GM12878 (cell line): ENCODE results near the gene POFUT2. TPM values are rescaled to one million over a fixed set of nuclear protein-coding genes. Genes with fewer than 3 reads are reported as not detected.

Experiments used
- BRCA1 ChIP-seq: IDR thresholded peaks from 2 replicates; pipeline ENCODE4 v1.6.1; 2011; ENCODE audit warnings: low read depth, low read length, improper control_type of control experiment
- CBX5 ChIP-seq: sonication (generic); IDR thresholded peaks from 2 replicates; pipeline ENCODE4 v1.6.1; 2016; ENCODE audit warnings: low read depth, moderate library complexity, mild to moderate bottlenecking, inconsistent platforms
- EP300 ChIP-seq, 2 experiments: fragments of 150-350 bp in 1 of 2; IDR thresholded peaks; 2 replicates each; pipeline ENCODE4 v1.6.1; 2011 to 2012; ENCODE audit warnings: low read depth in 2 of 2, low read length in 2 of 2, borderline replicate concordance in 1 of 2, improper control_type of control experiment in 1 of 2, inconsistent platforms in 1 of 2; ENCODE audit not compliant: control insufficient read depth in 1 of 2
- MYB ChIP-seq: fragments of 150-350 bp; IDR thresholded peaks from 2 replicates; pipeline ENCODE4 v1.6.1; 2014; ENCODE audit warnings: mild to moderate bottlenecking, low read depth, low read length, borderline replicate concordance
- POU2F2 ChIP-seq: IDR thresholded peaks from 3 replicates; pipeline ENCODE4 v1.6.1; 2011; ENCODE audit warnings: low read depth, mild to moderate bottlenecking, low read length, borderline replicate concordance
- RCOR1 ChIP-seq: conservative IDR thresholded peaks from 2 replicates; pipeline ENCODE4 v1.6.1; 2012; ENCODE audit warnings: low read depth, low read length, improper control_type of control experiment
- RELA ChIP-seq: fragments of 450-650 bp; IDR thresholded peaks from 2 replicates; pipeline ENCODE4 v1.8.0; 2014; ENCODE audit warnings: borderline replicate concordance; ENCODE audit not compliant: partially characterized antibody
- SMC3 ChIP-seq: IDR thresholded peaks from 2 replicates; pipeline ENCODE4 v1.6.1; 2011; ENCODE audit warnings: low read length, improper control_type of control experiment, borderline replicate concordance
- ZNF24 ChIP-seq: fragments of 450-650 bp; IDR thresholded peaks from 2 replicates; pipeline ENCODE4 v1.6.1; 2017; ENCODE audit warnings: antibody characterized with exemption, mild to moderate bottlenecking
- polyA plus RNA-seq, 11 experiments: library from polyadenylated mRNA; depleted of rRNA in 4 of 11; unstranded in 6 of 11; stranded (reverse) in 5 of 11; fragments of >200 nt; fragmentation: Nextera tagmentation in 4 of 11; fragmentation: Illumina TruSeq in 1 of 11; extraction: Ambion mirVana in 4 of 11; extraction: Trizol in 1 of 11; gene quantifications; 1 replicate in 1 of 11; 2 replicates in 10 of 11; pipeline versions ENCODE4 v1.2.1 to v1.2.3, GENCODE V29; 2011 to 2016; ENCODE audit warnings: inconsistent platforms in 2 of 11, missing spikeins in 2 of 11, low read depth in 1 of 11
- total RNA-seq, 4 experiments: library from RNA; depleted of rRNA in 3 of 4; stranded (reverse); fragments of >200 nt in 3 of 4; fragmentation: Illumina TruSeq in 1 of 4; extraction: Trizol in 1 of 4; gene quantifications; 2 replicates each; pipeline versions ENCODE4 v1.2.1 to v1.2.3, GENCODE V29; 2013 to 2021
- TF ChIP-seq, protein P1 (sequence below): fragments of 450-650 bp; IDR thresholded peaks from 2 replicates; pipeline ENCODE4 v1.6.1; 2016; ENCODE audit warnings: mild to moderate bottlenecking
- TF ChIP-seq, protein P2 (sequence below): fragments of 450-650 bp; IDR thresholded peaks from 2 replicates; pipeline ENCODE4 v1.6.1; 2017; ENCODE audit warnings: mild to moderate bottlenecking, moderate library complexity
- TF ChIP-seq, protein P3 (sequence below): fragments of 450-650 bp; formaldehyde crosslinking; IDR thresholded peaks from 2 replicates; pipeline ENCODE4 v1.4.0; 2022; ENCODE audit warnings: mild to moderate bottlenecking, moderate library complexity
- TF ChIP-seq, protein P4 (sequence below): fragments of 450-650 bp; formaldehyde crosslinking; IDR thresholded peaks from 2 replicates; pipeline ENCODE4 v1.4.0; 2020; ENCODE audit warnings: mild to moderate bottlenecking, moderate library complexity

POFUT2 gene
- total and polyA plus RNA-seq, 10 of the 15 experiments (the other 5 are each of a cell fraction or from before 2014, with no cell fraction given) = 1.2 to 15.1 (median 6.8) TPM

DNA sequence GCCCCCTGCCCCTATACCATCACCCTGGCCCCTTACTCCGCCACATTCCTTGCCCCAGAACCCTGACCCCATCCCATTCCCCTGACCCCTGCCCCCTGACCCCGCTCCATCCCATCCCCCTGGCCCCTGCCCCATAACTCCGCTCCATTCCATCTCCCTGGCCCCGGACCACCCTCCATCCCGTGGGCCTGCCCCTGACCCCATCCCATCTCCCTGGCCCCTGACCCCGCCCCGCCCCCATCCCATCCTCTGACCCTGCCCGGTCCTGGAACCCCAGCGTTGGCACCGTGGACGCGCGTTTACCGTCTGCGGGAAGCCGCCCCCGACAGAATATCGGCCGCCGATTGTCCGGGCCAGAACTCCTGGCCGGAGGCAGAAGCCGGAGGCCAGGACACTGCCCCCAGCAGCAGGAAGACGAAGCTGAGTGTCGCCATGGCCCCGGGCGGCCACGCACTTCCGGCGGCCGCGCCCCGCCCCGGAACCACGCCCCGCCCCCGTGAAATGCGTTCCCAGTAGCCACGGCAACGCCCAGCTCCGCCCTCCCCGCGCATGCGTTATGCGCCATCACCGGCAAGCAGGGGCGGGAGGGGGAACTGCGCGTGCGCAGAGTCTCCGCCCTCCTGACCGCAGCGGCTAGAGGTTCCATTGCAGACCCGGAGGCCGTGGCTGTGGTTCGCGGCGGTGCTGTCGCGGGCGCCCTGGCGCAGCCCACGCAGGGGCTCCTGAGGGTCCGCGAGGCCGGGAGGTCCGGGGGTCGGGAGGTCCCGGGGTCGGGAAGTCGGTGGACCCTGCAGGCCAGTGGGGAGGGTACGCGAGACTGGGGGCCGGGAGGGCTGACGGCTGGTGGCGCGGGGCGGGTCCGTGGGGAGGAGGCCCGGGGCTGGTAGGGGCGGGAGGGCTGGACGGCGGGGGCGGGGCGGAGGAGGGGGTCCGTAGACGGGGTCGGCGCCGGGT, at the start of gene POFUT2 (continued):
- TF ChIP-seq, protein P1, sequence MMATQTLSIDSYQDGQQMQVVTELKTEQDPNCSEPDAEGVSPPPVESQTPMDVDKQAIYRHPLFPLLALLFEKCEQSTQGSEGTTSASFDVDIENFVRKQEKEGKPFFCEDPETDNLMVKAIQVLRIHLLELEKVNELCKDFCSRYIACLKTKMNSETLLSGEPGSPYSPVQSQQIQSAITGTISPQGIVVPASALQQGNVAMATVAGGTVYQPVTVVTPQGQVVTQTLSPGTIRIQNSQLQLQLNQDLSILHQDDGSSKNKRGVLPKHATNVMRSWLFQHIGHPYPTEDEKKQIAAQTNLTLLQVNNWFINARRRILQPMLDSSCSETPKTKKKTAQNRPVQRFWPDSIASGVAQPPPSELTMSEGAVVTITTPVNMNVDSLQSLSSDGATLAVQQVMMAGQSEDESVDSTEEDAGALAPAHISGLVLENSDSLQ = no peak
- TF ChIP-seq RELA (no peak), ZNF24 (no peak), RCOR1 (no peak), SMC3 (no peak), BRCA1 (no peak), EP300 (IDR thresholded peaks at IDR 0.05; ENCODE audit: borderline replicate concordance in 1 of 2, control insufficient read depth in 1 of 2, low read depth in 2 of 2, low read length in 2 of 2) (no peak), POU2F2 (no peak), CBX5 (no peak), MYB (no peak)
- TF ChIP-seq, protein P2, sequence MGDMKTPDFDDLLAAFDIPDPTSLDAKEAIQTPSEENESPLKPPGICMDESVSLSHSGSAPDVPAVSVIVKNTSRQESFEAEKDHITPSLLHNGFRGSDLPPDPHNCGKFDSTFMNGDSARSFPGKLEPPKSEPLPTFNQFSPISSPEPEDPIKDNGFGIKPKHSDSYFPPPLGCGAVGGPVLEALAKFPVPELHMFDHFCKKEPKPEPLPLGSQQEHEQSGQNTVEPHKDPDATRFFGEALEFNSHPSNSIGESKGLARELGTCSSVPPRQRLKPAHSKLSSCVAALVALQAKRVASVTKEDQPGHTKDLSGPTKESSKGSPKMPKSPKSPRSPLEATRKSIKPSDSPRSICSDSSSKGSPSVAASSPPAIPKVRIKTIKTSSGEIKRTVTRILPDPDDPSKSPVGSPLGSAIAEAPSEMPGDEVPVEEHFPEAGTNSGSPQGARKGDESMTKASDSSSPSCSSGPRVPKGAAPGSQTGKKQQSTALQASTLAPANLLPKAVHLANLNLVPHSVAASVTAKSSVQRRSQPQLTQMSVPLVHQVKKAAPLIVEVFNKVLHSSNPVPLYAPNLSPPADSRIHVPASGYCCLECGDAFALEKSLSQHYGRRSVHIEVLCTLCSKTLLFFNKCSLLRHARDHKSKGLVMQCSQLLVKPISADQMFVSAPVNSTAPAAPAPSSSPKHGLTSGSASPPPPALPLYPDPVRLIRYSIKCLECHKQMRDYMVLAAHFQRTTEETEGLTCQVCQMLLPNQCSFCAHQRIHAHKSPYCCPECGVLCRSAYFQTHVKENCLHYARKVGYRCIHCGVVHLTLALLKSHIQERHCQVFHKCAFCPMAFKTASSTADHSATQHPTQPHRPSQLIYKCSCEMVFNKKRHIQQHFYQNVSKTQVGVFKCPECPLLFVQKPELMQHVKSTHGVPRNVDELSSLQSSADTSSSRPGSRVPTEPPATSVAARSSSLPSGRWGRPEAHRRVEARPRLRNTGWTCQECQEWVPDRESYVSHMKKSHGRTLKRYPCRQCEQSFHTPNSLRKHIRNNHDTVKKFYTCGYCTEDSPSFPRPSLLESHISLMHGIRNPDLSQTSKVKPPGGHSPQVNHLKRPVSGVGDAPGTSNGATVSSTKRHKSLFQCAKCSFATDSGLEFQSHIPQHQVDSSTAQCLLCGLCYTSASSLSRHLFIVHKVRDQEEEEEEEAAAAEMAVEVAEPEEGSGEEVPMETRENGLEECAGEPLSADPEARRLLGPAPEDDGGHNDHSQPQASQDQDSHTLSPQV = no peak
- TF ChIP-seq, protein P3, sequence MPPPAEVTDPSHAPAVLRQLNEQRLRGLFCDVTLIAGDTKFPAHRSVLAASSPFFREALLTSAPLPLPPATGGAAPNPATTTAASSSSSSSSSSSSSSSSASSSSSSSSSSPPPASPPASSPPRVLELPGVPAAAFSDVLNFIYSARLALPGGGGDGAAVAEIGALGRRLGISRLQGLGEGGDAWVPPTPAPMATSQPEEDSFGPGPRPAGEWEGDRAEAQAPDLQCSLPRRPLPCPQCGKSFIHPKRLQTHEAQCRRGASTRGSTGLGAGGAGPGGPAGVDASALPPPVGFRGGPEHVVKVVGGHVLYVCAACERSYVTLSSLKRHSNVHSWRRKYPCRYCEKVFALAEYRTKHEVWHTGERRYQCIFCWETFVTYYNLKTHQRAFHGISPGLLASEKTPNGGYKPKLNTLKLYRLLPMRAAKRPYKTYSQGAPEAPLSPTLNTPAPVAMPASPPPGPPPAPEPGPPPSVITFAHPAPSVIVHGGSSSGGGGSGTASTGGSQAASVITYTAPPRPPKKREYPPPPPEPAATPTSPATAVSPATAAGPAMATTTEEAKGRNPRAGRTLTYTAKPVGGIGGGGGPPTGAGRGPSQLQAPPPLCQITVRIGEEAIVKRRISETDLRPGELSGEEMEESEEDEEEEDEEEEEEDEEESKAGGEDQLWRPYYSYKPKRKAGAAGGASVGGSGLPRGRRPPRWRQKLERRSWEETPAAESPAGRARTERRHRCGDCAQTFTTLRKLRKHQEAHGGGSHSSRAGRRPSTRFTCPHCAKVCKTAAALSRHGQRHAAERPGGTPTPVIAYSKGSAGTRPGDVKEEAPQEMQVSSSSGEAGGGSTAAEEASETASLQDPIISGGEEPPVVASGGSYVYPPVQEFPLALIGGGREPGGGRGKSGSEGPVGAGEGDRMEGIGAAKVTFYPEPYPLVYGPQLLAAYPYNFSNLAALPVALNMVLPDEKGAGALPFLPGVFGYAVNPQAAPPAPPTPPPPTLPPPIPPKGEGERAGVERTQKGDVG (CRISPR knock-in tag) = no peak
- TF ChIP-seq, protein P4, sequence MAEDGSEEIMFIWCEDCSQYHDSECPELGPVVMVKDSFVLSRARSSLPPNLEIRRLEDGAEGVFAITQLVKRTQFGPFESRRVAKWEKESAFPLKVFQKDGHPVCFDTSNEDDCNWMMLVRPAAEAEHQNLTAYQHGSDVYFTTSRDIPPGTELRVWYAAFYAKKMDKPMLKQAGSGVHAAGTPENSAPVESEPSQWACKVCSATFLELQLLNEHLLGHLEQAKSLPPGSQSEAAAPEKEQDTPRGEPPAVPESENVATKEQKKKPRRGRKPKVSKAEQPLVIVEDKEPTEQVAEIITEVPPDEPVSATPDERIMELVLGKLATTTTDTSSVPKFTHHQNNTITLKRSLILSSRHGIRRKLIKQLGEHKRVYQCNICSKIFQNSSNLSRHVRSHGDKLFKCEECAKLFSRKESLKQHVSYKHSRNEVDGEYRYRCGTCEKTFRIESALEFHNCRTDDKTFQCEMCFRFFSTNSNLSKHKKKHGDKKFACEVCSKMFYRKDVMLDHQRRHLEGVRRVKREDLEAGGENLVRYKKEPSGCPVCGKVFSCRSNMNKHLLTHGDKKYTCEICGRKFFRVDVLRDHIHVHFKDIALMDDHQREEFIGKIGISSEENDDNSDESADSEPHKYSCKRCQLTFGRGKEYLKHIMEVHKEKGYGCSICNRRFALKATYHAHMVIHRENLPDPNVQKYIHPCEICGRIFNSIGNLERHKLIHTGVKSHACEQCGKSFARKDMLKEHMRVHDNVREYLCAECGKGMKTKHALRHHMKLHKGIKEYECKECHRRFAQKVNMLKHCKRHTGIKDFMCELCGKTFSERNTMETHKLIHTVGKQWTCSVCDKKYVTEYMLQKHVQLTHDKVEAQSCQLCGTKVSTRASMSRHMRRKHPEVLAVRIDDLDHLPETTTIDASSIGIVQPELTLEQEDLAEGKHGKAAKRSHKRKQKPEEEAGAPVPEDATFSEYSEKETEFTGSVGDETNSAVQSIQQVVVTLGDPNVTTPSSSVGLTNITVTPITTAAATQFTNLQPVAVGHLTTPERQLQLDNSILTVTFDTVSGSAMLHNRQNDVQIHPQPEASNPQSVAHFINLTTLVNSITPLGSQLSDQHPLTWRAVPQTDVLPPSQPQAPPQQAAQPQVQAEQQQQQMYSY (CRISPR knock-in tag) = no peak
